ENCODE measurements around the gene DYRK1A.

DNA sequence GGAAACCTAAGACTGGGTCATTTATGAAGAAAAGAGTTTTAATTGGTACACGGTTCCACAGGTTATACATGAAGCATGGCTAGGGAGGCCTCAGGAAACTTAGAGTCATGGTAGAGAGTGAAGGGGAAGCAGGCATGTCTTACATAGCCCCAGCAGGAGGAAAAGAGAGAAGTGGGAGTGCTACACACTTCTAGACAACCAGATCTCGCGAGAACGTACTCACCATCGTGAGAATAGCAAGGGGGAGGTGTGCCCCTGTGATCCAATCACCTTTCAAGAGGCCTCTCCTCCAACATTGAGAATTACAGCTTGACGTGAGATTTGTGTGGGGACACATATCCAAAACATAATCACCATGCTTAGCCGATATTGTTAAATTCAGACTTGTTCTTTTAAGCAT lies 62.8 kb downstream of the DYRK1A start:
- no peak for TF ChIP-seq POLR2AphosphoS5 (IDR thresholded peaks at IDR 0.05)
- TF ChIP-seq POLR2A (IDR thresholded peaks at IDR 0.05): no peak
- TF ChIP-seq, protein P1, sequence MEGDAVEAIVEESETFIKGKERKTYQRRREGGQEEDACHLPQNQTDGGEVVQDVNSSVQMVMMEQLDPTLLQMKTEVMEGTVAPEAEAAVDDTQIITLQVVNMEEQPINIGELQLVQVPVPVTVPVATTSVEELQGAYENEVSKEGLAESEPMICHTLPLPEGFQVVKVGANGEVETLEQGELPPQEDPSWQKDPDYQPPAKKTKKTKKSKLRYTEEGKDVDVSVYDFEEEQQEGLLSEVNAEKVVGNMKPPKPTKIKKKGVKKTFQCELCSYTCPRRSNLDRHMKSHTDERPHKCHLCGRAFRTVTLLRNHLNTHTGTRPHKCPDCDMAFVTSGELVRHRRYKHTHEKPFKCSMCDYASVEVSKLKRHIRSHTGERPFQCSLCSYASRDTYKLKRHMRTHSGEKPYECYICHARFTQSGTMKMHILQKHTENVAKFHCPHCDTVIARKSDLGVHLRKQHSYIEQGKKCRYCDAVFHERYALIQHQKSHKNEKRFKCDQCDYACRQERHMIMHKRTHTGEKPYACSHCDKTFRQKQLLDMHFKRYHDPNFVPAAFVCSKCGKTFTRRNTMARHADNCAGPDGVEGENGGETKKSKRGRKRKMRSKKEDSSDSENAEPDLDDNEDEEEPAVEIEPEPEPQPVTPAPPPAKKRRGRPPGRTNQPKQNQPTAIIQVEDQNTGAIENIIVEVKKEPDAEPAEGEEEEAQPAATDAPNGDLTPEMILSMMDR (IDR thresholded peaks at IDR 0.05): no peak

Data from prostate gland (tissue), 2 donors.